Panc1 (cell line): ENCODE measurements around the gene KIRREL3.

Source experiments
- CTCF ChIP-seq: fragments of 450-650 bp; IDR thresholded peaks from 2 replicates; pipeline ENCODE4 v1.5.1; 2017; ENCODE audit warnings: mild to moderate bottlenecking
- POLR2AphosphoS5 ChIP-seq: IDR thresholded peaks from 2 replicates; pipeline ENCODE4 v1.6.1; 2012; ENCODE audit warnings: mild to moderate bottlenecking, low read depth, low read length, moderate library complexity
- REST ChIP-seq, 2 experiments: IDR thresholded peaks; 2 replicates each; pipeline ENCODE4 v1.6.1; 2011 to 2012; ENCODE audit warnings: low read depth in 2 of 2, control low read depth in 1 of 2, low read length in 1 of 2, mild to moderate bottlenecking in 1 of 2, moderate library complexity in 1 of 2; ENCODE audit not compliant: insufficient read depth in 1 of 2
- SIN3A ChIP-seq: IDR thresholded peaks from 2 replicates; pipeline ENCODE4 v1.6.1; 2012; ENCODE audit warnings: low read depth, mild to moderate bottlenecking, low read length, moderate library complexity, borderline replicate concordance; ENCODE audit not compliant: insufficient read depth
- TCF7L2 ChIP-seq: IDR thresholded peaks from 2 replicates; pipeline ENCODE4 v1.6.1; 2011; ENCODE audit warnings: mild to moderate bottlenecking, low read depth, low read length, inconsistent platforms

- TF ChIP-seq CTCF (no peak), REST (IDR thresholded peaks at IDR 0.05; ENCODE audit: insufficient read depth in 1 of 2, low read depth in 2 of 2, low read length in 1 of 2) (no peak), POLR2AphosphoS5 (no peak), TCF7L2 (no peak), SIN3A (no peak)
These were observed 178.7 kb downstream of the KIRREL3 start for GRCh38 chr11:126821827-126822226.
